Measurements from ENCODE around the gene PHLPP1.

DNA sequence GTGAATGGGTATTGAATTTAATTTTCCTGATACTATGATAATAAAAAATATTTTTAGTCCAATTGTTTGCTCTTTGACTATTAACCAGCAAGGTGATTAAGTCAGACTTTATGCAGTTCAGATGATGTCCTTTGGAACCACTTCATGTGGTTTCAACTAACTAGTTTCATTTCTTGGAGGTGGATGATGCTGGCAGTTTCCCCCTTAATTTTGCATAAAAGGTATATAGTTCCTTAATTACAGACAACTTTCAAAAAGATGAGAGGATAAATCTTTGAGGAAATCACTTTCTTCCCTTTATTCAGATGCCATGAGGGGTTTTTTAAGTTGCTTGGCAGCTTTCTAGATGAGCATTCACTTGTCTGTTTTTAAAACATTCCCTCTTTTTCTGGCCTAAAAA is 223.1 kb downstream of the PHLPP1 start:
- TF ChIP-seq, protein P1, sequence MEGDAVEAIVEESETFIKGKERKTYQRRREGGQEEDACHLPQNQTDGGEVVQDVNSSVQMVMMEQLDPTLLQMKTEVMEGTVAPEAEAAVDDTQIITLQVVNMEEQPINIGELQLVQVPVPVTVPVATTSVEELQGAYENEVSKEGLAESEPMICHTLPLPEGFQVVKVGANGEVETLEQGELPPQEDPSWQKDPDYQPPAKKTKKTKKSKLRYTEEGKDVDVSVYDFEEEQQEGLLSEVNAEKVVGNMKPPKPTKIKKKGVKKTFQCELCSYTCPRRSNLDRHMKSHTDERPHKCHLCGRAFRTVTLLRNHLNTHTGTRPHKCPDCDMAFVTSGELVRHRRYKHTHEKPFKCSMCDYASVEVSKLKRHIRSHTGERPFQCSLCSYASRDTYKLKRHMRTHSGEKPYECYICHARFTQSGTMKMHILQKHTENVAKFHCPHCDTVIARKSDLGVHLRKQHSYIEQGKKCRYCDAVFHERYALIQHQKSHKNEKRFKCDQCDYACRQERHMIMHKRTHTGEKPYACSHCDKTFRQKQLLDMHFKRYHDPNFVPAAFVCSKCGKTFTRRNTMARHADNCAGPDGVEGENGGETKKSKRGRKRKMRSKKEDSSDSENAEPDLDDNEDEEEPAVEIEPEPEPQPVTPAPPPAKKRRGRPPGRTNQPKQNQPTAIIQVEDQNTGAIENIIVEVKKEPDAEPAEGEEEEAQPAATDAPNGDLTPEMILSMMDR (conservative IDR thresholded peaks at IDR 0.05; ENCODE audit: low read depth, low read length), result no peak
- TF ChIP-seq POLR2A (IDR thresholded peaks at IDR 0.05; ENCODE audit: low read depth, low read length), result no peak
- TF ChIP-seq USF2 (IDR thresholded peaks at IDR 0.05; ENCODE audit: low read depth, low read length), result no peak
- no peak for TF ChIP-seq RFX5 (IDR thresholded peaks at IDR 0.05; ENCODE audit: low read depth, low read length)
- no peak for TF ChIP-seq MXI1 (IDR thresholded peaks at IDR 0.05; ENCODE audit: borderline replicate concordance, low read depth, low read length)
- TF ChIP-seq RAD21 (IDR thresholded peaks at IDR 0.05; ENCODE audit: low read length), result no peak
- TF ChIP-seq, protein P2, sequence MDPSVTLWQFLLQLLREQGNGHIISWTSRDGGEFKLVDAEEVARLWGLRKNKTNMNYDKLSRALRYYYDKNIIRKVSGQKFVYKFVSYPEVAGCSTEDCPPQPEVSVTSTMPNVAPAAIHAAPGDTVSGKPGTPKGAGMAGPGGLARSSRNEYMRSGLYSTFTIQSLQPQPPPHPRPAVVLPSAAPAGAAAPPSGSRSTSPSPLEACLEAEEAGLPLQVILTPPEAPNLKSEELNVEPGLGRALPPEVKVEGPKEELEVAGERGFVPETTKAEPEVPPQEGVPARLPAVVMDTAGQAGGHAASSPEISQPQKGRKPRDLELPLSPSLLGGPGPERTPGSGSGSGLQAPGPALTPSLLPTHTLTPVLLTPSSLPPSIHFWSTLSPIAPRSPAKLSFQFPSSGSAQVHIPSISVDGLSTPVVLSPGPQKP (IDR thresholded peaks at IDR 0.05; ENCODE audit: borderline replicate concordance, low read depth, low read length), result no peak
- TF ChIP-seq NFE2L2 (IDR thresholded peaks at IDR 0.05; ENCODE audit: low read depth, low read length), result no peak
- no peak for TF ChIP-seq RCOR1 (IDR thresholded peaks at IDR 0.05; ENCODE audit: insufficient replicate concordance, low read length)
- TF ChIP-seq CHD1 (IDR thresholded peaks at IDR 0.05; ENCODE audit: low read depth, low read length), result no peak
- TF ChIP-seq CEBPB (IDR thresholded peaks at IDR 0.05; ENCODE audit: low read depth, low read length), result no peak

Measured in IMR-90 (cell line).